ENCODE measurements around the gene RASGRF1.
"Not testable (repeated sequence)": the region's sequence is repeated elsewhere in the genome, so short reads cannot be mapped to it uniquely, and the experiment has no call there.

RASGRF1 gene, protein sequence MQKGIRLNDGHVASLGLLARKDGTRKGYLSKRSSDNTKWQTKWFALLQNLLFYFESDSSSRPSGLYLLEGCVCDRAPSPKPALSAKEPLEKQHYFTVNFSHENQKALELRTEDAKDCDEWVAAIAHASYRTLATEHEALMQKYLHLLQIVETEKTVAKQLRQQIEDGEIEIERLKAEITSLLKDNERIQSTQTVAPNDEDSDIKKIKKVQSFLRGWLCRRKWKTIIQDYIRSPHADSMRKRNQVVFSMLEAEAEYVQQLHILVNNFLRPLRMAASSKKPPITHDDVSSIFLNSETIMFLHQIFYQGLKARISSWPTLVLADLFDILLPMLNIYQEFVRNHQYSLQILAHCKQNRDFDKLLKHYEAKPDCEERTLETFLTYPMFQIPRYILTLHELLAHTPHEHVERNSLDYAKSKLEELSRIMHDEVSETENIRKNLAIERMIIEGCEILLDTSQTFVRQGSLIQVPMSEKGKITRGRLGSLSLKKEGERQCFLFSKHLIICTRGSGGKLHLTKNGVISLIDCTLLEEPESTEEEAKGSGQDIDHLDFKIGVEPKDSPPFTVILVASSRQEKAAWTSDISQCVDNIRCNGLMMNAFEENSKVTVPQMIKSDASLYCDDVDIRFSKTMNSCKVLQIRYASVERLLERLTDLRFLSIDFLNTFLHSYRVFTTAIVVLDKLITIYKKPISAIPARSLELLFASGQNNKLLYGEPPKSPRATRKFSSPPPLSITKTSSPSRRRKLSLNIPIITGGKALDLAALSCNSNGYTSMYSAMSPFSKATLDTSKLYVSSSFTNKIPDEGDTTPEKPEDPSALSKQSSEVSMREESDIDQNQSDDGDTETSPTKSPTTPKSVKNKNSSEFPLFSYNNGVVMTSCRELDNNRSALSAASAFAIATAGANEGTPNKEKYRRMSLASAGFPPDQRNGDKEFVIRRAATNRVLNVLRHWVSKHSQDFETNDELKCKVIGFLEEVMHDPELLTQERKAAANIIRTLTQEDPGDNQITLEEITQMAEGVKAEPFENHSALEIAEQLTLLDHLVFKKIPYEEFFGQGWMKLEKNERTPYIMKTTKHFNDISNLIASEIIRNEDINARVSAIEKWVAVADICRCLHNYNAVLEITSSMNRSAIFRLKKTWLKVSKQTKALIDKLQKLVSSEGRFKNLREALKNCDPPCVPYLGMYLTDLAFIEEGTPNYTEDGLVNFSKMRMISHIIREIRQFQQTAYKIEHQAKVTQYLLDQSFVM (N-terminal part only)

DNA sequence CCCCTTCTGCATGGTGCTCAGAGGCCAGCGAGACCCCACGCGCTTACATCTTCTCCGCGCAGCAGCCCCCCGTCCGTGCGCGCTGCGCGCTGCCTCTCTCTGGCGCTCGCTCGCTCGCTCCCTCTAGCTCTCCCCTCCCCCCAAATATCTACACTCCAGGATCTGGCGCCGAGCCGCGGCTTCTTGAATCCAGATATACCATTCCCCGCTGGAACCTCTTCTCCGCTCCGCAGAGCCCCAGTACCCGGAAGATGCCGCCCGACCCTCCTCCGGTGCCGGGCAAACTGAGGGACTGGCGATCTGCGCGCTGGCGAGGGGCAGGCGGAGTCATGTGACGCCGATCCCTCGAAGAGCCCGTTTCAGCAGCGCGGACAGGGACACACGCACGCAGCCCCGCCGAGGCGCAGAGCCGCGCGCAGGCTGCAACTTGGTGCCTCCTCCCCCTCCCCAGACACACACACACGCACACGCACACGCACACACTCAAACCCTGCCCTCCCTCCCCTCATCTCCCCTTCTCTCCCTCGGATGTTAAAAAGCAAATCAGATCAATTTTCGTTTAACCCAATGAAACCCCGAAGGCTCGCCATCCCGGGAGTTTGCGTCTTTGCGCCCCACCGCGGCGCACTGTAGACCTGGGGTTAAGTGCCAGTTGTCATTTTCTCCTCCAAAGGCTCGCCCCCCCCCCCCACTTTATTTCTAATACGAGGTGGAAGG is at the start of gene RASGRF1:
TSS of gene RASGRF1 (minus strand) at position 294 of the 717 bp plus-strand sequence. CDS start at position 12, 282 bp downstream.
- DNase-seq: peak; percentile 4

DNA sequence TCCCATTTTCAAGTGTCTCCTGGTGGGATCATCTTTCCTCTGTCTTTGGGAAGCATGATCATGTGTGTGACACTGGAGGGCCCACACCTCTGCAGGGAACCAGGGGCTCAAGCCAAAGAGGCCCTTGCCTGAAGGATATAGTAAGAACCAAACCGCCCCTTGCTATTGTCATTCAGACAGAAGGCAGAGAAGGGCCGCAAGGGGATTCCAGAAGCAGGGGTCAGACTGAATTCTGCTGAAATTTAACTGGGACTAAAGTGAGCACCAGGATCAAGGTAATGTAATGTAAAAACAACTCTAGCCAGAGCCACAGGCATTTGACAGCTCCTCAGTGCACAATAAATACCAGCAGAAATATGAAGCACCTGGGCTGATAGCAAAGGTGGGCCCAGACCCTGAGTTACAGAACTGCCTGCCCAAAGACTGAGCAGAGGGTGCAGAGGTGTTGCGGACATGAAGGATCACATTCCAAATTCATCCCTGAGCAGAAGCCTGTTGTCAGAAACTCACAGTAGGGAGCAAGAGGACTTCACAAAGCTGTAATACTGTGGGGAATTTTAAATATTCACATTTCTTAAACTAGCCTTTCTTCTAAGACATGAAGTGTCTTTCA is 46.0 kb upstream of the RASGRF1 start:
- DNase-seq: no peak

DNA sequence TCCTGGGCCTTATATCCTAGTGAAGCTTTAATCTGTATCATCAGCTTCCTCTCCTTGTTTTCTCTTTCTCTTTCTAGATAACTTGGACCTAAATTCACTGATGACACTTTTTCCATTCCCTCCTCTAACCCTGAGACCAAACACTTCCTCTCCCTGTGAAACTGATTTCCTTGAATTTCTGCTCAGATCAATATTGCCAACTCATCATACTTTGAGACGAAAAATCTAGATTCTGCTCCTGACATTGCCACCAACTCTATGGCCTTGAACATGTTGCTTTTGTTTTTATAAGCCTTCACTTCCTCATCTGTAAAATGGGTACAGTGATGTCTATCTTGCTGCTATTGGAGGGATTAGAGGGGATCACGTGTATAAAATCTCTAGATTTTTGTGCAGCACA is 42.7 kb upstream of the RASGRF1 start:
- DNase-seq: no peak

DNA sequence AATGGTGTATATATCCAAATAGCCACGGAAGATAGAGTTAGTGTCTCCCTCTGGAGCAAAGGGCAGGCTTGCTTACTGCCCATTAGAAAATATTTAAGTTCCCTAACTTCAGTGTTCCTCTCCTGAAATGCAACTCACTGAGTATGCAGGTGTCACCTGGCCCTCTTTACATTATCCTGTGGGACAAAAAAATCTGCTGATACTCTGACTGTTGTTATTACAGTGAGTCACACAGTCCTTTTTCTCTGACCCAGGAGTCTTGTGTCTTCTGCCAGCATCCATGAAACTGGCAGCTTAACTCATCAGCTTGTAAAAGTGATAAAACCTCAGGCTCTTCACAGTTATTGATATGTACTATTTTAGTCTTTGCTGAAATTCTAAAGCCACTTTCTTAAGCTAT is 42.2 kb upstream of the RASGRF1 start:
- DNase-seq: no peak

DNA sequence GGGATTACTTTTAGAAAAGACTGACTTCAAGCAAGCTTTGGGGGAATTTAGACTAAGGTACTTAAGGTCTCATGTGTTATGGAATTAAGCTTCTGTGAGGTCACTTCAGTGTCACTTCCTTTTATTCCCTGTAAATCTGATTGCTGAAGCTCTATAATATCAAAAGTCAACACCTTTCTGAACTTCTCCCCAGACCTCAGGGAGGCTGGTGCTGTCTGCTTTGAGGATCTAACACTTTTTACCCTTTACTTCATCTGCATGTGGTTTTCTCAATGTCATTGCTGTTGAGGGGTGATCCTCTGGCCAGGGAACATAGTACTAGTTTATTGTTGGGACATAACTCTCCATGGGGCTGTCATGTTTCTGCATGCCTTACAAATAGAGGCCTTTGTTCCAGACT is 41.8 kb upstream of the RASGRF1 start:
- DNase-seq: no peak

DNA sequence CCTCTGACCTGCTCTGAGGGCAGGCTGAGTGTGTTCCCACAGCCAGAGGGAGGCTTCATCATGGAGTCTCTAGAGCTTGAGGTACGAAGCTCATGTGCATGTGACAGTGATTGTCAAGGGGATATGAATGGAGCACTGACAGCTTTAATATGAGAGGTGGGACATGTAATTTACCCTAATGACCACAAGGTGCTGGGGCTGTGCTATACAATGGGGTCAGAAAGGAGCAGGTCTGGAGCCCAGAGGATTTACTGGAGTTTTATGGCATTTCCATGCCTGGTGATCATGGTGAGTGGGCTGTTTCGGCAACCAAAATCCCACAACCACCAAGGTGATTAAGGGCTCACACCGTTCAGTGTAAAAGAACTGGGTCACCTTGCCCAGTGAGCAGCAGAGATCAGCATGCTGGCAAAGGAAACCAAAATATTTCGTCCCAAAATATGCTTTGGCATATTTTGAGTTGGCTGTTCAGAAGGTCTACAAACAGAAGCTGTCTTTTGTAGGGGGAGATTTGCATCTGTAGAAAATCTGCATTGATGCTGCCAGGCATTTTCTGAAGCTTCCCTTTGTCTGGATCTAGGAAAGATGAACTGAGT is 40.1 kb upstream of the RASGRF1 start:
- no peak for DNase-seq

DNA sequence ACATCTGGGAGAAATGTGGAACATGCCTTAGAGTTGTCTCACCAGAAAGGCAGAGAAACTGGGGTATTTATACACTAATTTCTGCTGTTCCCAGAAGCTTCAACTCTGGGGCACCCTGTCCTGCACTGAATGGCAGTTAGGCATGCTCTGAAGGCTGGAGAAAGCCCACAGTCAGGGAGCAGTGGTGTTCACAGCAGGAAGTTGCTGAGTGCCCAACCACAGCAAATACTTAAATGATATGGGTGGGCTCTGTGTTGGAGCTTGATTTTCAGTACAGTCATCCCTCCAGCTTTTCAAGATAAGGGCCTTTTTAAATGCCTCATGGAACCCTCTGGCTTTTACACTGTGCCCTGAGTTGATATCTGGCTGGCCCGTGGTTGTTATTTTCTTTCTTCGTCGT is 38.7 kb upstream of the RASGRF1 start:
- no peak for DNase-seq

DNA sequence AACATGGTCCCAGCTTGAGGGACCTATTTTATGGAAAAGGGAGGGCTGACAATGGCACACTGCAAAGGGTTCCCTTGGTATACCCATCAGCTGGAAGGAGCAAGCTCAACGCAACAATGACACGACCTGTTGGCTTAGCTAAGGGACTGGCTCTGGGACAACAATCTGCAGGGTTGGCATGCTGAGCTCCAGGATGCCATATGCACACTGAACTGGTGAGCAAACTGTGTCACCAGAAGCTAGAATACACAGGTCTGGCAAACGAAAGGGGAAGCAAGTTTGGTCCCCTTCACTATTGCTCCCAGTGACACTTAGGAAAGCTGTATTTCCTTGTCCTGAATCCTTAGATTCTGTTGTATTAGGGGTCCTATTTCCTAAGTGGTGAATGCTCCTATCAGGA is 38.0 kb upstream of the RASGRF1 start:
- no peak for DNase-seq

DNA sequence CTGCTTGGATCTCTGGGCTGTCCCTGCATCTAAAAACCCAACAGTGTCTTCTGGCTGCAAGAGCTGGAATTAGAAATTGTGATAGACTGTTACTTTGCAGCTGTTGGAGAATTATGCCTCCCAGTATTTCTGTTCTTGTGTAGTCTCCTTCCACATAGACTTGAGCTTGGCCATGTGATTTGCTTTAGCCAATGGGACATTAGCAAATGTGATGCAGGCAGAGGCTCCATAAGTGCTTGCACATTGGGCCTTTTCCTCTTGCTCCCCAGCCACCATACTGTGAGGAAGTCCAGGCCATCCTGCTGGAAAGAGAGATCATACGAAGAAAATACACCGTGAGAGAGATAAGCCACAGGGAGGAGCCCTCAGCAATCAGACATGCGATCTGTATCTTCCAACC is 33.8 kb upstream of the RASGRF1 start:
- no peak for DNase-seq

DNA sequence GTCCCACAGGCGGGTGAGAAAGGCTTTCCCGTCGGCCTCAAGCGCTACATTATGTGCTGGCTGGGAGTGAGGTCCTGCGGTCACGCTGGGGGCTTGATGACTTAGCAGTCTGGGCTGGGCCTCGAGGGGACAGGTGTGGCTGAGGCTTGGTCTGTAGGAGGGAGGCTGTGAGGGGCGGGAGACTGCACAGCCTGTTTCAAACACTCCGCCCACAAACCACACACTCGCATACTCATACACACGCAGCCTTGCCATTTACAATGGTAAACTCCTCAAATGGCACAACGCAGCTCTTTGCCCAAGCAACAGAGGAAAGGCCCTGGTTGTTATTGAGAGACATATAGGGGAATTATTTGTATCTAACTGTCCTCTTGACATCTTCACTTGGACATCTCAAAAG is 32.4 kb upstream of the RASGRF1 start:
- DNase-seq: no peak

DNA sequence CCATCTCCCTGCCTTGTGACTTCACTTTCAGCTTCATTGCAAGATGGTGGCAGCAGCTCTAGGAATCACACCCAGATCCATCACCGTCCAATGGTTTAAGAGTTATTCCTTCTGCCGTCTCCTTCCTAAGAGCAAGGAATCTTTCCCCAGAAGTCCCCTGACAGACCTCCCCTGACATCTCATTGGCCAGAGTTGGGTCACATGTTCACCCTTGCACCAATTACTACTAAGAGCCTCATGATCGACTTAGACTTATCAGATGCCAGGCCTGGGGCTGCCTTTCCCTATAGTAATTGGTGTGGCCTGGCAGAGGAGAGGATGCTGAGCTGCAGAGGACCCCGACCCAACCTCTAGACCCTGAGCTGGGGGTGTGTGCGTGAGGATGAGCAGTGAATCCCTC is 31.8 kb upstream of the RASGRF1 start:
- no peak for DNase-seq

DNA sequence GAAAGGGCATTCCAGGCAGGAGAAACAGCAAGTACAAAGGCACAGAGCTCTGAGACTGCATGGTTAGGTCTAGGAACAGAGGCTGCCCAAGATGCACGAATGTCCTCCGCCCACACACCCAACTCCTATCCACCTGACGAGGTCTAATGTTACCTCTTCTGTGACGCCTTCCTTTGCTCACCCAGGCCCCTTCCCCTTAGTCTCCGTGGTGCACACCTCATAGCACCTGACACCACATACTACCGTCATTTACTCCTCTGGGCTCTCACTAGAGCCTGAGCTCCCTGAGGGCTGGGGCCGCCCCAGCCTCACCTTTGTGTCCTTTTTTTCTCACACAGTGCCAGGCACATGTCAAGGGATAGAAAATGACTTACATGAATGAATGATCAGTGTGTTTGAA is 31.0 kb upstream of the RASGRF1 start:
- no peak for DNase-seq

DNA sequence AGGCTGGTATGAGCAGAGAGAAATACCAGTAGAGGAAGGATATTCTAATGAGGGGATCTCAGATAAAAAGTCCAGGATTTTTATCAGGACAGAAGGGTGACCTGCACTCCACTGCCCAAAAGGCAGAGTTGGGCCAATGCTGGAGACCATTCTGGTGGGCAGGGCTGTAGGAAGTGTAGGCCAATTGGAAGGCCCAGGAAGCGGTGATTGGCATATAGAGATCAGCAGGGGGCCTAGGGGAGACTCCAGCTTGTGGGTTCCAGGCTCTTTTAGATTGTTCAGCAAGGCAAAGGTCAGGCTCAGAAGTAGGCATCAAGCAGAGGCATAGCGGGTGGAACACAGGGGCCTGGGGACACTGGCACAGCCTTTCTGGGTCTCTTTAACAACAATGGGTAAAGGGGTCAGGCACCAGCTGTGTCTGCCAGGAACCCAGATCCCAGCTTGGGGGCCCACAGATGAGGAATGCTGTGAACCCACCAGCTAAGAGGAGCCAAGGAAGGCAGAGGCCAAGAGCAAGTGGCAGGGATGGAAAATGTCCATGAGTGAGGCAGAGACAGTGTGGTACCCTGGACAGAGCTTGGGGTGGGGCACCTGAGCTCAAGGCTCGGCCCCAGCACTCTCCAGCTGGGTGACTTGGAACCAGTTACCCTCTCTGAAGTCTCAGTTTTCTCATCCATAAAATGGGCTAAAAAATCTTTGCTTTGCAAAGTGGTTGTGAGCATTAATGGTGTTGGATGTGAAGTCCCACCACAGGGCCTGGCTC is 27.0 kb upstream of the RASGRF1 start:
- DNase-seq: no peak

DNA sequence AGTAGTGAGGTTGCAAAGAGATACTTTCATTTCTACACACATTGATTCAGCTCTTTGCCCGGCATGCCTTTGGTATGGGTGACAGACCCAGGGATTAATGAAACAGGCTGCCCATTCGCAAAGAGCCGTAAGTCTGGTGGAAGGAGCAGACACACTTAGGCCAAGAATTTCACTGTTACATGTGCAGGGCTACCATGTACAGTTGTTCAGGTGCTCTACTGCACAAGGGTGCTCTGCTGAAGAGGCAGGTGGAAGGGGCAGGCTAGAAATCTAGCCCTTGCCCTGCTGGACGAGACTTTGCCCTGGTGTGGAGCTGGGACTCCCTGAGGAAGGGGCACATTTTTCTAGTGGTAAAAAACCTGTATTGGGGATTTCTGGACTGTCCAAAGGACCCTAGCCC is 26.2 kb upstream of the RASGRF1 start:
- DNase-seq: no peak

DNA sequence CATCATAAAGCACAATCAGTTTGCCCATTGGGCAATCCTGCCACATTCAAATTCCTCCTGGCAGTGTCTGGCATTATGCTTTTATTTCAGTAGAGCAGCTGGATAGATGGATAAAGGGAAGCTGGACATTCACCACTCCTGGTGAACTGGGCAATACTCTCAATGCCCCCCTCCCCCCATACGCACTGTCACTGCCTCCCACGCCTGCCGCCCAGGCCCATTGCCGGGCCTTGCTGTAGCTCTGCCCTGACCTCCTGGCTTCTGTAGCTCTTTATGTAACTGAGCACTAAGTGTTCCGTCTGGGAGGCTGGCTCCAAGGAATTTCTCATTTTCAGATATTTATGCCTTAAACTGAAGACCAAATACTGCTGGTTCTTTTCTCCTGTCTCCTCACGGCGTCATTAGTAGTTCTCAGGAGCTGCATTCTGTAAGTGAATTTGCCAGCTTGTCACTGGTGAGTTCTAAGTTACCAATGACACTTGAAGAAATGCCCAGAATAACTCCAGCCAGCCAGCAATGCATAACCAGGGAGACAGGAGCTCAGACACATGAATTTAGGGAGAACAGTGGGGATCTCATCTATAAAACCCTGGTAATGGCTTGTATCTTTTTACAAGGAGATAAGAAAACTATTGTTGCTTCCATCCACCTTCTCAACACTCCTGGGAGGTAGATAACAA is 25.5 kb upstream of the RASGRF1 start:
- DNase-seq: no peak

DNA sequence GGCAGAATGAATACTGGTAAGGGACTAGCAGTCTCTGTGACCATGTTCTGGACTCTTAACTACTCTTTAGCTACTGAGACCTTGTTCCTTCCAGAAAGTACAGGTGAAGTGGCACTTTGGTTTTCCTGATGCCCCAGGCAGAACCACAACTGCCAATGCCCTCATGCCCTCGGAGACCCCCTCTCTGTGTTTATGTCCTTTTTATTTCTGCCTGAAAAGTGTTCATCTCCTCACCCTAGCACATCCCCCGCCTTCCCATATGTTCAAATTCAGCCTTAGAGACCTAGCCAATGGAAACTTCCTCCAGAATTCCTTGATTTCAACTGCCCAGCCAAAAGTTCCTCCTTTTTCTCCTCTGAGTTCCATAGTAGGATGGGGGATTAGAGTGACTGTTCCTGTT is 23.3 kb upstream of the RASGRF1 start:
- no peak for DNase-seq

DNA sequence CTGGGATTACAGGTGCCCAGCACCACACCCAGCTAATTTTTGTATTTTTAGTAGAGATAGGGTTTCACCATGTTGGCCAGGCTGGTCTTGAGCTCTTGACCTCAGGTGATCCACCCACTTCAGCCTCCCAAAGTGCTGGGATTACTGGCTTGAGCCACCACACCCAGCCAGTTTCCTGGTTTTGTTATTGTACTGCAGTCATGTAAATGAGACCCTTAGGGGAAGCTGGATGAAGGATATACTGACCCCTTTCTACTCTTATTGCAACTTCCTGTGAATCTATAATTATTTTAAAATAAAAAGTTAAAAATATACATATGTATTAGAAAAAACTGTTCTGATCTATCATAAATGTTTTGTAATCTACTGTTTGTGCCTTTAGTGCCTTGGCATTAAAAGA is 20.8 kb upstream of the RASGRF1 start:
- not testable (repeated sequence) for DNase-seq

DNA sequence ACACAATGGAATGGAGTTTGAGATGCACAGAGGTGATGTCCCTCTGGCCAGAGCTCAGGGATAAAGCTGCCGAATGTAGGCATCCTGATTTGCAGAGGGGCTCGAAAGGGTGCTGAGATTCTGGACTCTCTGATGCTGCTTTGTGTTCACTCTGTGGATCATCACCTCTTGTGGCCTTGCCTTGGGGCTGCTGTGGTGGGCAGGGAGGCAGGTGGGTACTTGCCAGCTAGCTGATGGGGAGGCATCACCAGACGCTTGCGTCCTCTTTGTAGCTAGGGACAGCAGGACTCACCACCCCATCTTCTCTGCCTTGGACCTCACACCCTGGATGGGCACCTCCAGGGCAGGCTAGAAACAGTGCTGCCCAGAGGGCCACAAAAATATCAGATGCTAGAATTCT is 14.6 kb upstream of the RASGRF1 start:
- no peak for DNase-seq

DNA sequence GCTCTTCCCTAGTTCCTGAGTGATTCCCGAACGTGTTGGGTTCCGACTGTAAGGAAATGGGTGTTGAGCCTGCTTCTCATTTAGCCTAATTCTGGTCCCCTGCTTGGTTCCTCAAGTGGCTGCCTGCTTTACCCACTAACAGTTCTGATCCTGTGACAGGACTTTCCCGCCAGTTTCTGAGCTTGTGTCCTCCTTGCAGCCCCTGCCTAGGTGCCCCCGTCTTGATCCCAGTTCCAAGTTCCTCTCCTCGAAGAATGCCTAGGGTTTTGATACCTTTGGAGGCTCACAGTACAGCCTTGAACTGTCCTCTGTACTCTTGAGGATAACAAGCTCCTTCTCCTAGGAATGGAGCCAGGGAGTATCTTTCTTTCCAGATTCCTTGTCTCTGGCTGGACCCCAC is 12.0 kb upstream of the RASGRF1 start:
- DNase-seq: no peak

DNA sequence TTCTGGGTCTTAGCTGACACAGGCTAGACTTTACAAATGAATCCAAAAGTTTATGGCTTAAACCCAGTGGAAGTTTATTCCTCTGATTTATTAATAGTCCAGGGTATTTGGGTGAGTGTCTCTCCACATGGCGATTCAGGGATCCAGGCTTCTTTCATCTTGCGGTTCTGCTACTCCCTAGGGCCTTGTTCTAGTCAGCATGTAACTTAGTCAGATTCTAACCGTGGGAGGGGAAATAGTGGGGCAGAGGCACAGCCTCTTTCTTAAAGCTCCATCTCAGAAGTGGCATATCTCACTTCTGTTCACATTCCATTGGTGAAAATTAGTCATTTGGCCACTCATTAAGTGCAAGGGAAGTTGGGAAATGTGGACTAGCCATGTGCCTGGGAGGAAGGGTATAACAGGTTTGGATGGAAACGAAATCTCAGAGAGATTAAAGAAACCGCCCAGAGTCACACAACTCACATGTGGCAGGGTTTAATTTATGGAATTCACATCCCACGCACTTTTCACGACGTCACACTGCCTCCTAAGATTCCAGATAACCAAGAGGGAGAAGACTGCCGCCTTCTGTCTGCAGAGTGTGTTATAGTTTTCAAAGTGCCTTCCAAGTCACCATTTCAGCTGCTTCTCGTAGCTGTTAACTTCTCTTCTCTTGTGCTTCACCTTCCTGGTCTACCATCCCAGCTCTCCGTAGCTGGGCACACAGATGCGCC is 11.4 kb upstream of the RASGRF1 start:
- no peak for DNase-seq

All from fibroblast of upper back skin (primary cell).